Endometrium (tissue), 2 donors: Measurements from ENCODE around the gene HID1.
"Not testable (repeated sequence)": the region's sequence is repeated elsewhere in the genome, so short reads cannot be mapped to it uniquely, and the experiment has no call there.

Experiments used
- FAIRE-seq: peaks from 2 replicates; lab custom pipeline; 2012; peaks lifted over from hg19 to GRCh38; lab: Jason Lieb, UNC
- donor health status: control.
- donor health status: control.

The HID1 gene

DNA sequence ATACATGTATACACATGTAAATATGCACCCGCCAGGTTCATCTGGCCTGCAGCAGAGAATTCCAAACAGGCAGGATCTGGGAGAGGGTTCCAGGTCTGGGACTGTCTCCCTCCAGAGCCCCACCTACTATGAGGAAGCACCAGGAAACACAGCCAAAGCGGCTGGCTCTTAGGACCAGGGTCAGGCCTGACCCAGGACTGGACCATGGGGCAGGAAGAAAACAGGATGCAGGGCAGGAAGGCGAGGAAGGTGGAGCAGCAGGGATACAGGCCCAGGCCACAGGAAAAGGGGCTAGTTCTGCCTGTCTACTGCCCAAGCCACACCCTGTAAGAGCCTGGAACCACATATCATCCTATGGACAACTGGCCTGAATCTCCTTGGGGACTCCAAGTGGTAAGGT, 2.2 kb downstream of the HID1 start:
- FAIRE-seq, result no peak

DNA sequence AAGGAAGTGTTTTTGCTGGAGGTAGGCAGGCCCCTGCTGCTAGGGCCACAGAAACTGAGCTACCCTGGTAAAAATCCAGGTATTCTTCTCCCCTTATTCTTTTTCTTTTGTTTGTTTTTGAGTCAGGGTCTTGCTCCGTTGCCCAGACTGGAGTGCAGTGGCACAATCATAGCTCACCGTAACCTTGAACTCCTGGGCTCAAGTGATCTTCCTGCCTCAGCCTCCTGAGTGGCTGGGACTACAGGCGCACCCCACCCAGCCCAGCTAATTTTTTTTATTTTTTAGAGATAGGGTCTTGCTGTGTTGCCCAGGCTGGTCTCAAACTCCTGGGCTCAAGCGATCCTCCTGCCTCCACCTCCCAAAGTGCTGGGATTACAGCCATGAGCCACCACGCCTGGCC, 3.1 kb downstream of the HID1 start:
- FAIRE-seq, result not testable (repeated sequence)

DNA sequence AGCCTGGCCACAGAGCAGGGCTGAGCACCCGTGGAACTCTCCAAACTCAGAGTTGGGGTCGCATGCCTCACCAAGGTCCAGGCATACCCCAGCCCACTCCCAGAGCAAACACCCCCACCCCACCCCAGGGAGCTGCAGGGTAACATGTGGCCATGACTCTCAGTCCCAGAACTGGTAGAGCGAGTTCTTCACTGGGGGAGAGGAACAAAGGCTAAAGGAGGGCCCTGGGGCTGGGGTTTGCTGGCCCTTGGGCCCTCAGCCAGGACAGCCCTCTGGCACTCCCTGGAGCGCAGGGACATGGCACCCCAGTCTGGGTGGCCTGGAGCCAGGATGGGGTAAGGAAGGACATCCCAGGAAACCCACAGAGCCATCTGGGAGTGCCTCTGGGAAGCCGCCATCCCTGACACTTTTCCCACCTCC, 4.2 kb downstream of the HID1 start:
- FAIRE-seq, result no peak

DNA sequence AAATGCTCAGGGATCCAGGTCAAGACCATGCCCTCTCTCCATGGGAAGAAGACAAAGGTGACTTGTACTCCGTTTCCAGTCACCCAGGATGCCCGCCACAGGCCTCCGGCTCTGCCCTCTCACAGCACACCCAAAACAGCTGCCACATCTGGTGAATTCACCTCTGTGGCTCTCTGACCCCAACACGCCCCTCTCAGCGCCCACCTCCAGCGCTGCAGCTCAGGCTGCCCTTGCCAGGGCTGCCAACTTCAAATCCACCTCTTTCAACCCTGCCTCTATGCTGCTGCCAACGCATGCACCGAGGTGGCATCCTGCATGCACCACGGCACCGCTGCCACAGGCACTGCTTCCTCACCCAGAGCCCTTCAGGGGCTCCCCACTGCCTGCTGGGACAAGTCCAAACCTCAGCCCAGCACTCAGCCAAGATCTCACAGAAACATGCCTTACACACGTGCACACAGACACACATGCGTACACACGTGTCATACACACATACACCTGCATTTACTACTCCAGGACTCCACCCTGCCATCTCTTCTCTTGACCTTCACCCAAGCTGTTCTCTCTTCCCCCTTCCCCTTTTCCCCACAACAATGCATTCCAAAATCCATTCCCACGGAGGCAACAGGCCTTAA, 7.5 kb downstream of the HID1 start:
- no peak for FAIRE-seq

DNA sequence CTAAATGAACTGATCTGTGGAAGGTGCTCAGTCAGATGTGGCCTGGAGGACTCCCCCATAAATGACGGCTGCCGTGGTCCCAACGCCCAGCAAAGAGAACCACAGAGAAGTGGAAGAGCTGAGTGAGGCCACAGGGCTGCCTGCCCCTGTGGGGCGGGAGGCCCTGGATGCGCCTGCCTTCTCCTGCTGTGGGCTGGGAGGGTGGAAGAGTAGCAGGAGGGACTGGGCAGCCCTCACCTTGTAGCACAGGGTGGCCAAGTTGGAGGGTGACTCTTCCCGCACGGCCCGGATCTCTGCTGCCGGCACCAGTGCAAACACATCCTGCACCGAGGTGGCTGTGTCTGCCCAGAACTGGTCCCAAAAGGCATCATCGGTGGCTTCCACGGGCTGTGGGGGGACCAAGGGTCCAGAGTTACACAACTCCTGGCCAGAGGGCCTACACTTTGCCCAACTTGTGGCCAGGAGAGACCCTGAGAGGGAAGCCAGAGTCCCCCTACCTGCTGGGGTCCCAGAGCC, 8.3 kb downstream of the HID1 start:
- FAIRE-seq, result no peak

DNA sequence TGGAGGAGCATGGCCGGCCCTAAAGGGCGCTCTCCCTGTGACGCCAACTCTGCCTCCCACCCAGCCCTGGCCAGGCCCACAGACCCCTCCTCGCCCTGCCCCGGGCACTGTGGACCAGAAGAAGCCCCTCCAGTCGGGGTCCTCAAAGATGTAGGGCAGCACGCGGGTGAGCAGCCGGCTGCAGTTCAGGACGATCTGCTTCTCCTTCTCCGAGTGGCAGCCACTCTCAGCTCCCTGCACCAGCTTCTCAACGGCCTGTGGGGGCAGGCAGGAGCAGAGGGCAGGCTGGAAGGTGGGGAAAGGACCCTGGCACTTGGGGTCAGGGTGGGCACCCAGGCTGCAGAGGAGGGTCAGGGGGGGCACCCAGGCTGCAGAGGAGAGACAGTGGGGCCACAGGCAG, 8.9 kb downstream of the HID1 start:
- no peak for FAIRE-seq

DNA sequence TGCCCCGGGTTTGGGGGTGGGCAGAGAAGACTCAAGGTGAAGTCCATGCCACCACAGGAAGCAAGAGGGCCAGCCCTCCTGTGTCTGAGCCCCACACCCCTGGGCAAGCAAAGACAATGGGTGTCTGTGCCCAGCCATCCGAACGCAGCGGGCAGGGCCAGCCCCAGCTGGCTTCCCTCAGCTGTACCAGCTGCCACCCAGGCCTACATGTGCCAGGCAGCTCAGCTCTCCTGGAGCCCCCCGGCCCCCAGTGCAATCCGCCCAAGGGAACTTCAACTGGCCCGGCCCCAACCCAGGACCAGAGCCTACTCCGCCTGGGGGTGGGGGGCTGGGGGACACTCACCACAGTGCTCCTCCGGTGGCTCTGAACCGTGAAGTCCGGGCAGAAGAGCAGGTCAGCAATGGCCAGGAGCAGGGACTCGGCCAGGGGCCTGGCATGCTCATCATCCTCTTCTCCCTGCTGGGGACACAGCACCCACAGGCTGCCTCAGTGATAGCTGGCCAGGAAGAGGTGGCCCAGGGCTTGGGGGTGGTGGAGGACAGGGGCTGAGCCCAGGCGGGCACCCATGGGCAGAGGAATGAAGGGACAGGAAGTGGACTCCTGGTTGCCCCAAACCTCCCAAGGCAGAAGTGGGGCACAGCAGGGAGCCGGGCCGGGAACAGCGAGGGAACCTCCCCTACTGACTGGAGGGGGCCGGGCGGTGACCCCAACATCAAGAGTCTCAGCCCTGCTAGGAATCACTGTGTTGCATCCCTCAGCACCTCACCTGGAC, 9.8 kb downstream of the HID1 start:
- no peak for FAIRE-seq

DNA sequence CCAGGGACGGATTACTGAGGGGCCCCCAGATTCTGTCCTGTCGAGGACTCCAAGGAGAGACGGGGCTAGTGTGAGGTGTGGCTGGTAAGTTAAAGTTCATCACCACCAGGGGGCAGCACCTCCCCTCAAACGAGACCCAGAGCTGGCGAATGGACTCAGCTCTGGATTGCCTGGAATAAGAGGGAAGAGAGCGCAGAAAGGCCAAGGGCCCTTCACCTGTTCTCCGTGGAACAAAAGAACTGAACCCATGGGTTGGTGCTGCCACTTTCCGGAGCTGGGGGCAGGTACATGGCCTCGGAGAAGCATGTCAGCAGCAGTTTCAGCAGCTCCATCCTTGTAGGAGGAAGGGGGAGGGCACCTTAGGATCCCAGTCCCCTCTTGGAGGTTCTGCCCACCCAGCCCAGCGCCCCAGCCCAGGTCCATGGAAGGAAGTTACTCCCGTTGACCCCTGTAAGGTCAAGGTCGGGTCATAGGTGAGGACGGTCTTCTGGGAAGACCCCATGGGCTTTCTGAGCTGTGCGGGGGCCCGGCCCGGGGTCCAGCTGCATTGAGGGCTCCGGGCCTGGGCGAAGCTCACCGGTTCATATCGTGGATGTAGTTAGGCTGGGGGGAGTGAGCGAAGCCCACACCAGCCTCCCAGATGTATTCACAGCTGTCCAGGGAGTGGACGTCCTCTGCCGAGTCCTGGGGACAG, 10.8 kb downstream of the HID1 start:
- FAIRE-seq, result no peak

DNA sequence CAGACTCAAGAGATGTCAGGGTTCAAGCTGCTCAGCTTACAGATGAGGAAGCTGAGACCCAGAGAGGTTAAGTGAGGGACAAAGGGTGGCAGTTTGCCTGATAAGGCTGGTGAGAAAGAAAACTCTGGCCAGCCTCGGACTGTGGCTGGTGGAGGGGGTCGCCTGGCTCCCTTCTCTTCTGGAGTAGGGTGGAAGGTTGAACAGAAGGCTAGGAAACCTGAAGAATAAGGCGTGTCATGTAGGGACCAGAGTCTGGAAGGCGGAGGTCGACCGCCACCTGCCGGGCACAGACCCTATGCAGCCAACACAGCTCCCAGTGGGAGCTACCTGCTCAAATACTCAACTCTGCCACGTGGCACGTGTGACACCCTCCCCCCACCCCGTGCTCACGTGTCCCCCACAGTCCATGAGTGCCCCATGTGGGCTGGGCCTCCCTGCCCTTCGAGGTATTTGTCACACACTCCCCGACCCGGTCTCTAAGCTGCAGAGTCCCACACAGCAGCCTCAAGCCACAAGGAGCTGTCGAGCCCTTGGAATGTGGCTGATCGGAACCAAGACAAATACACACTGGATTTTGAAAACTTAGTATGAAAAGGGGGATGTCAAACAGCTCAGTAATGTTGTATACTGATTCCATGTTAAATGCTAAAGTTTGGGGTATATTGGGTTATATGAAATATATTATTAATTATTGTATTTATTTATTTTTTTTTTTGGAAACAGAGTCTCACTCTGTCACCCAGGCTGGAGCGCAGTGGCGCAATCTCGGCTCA, 11.8 kb downstream of the HID1 start:
- FAIRE-seq, result no peak

DNA sequence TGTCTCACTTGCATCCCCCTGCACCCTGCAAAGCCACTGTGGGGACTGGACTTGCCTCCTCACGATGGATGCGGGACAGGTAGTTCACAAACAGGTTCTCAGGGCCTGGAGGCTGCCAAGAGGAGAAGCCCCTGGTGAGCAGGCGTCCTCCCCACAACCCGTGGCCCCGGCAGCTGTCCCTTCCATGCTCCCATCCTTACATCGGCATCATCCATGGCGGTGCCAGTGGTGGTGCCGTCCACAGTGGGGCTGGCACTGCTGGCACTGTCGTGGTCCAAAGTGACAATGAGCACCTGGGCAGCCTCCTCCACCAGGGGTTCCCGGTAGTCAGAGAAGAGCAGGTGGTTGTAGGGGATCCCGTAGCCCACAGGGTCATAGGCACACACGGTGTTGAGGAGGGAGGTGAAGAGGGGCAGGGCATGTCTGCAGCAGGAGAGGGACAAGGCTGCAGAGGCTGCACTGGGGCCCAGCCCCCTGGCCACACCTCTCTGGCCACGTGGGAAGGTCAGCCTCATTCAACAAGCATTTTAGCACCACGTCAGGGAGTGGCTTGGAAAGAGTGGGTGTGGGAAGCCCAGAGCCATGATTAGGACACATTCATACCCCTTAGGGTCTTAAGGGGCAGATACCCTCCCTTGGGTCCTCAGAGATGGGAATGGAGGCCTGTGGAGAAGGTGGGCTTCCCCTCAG, 12.6 kb downstream of the HID1 start:
- no peak for FAIRE-seq

DNA sequence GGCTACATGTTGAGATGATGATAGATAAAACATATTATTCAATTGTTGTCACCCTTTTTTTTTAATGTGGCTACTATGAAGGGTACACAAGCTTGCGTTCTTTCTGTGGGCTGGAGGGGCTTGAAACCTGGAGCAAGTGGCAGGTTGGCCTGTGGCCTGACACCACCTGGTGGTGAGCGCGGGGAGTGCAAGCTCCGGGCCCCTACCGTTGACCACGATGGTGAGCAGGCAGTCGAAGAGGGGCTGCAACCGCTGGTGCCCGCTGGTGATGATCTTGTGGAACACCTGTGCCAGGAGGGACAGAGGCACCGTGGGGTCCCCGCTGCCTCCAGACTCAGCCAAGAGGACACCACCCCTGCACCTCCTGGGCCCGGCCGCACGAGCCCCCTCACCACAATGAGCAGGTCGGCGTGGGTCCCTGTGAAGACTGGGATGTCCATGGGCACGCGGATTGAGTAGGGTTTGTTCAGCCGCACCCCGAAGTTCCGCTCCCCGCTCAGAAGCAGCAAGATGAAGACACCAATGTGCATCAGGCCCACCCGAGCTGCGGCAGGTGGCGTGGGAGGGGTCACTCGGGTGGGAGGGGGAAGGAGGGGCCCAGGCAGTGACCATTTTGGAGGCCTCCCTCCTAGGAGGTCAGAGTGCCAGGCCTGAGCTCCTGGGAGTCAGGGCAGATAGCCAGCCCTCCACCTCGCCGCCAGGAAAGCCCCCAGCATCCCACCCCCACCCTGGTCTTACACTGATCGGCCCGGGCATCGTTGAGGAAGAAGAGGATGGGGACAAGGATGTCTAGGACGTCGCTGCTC, 14.4 kb downstream of the HID1 start:
- FAIRE-seq, result no peak

DNA sequence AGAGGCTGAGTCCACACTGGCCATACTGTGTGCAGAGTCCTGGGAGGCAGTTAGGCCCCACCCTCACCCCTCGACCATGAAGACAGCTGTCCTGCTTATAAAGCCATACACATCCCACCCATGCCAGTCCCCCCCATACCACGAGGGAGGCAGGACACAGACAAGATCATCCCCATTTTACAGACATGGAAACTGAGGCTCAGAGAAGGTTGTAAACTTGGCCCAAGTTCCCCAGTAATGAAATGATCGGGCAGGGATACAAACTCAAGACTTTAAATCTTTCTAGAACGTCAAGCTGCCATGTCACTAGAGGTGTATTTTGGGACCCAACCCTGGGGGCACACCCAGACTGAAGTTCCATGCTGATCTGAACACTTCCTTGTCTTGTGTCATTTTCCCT, 16.5 kb downstream of the HID1 start:
- no peak for FAIRE-seq

DNA sequence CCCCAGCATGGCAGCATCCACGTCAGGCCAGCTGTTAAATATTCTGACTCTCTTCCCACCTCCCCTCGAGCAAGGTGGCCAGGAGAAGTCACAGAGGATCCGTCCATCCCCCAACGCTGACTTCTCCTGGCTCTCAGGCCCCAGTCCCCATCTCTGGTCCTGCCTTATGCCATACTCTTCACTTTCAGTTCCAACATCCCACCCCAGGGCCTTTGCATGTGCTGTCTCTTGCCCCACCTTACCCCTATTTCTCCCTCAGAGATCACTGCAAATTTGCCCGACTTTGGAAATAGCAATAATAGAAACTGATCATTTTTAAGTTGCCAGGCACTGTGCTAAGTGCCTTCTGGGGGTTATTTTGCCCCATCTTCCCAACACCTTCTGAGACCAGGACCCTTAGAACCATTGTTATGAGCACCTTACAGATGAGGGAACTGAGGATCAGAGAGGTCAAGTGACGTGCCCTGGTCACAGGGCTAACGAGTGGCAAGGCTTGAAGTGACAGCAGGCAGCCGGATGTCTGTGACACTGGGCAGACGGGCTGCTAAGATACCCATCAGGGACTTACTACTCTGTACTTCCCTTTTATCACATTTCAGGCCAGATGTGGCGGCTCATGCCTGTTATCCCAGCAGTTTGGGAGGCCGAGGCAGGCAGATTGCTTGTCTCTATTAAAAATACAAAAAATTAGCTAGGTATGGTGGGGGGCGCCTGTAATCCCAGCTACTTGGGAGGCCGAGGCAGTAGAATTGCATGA, 17.7 kb downstream of the HID1 start:
- no peak for FAIRE-seq

DNA sequence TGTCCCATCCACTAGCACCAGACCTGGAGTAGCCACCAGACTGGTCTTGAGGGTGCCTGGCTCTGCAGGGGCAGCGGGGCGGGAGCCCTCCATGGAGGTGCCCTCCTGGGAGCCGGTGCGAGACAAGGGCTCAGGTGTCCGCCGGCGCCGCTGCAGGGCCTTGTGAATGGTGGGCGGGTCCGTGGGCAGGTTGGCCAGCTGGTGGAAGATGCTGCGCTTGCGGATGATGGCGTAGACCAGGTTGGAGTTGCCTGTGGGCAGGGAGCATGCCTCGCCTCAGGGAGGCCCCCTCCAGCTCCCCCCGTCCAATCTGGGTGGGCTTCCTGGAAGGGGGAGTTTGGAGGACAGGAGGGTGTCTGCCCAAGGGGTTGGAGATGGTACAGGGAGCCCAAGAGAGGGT, 18.4 kb downstream of the HID1 start:
- FAIRE-seq, result no peak

DNA sequence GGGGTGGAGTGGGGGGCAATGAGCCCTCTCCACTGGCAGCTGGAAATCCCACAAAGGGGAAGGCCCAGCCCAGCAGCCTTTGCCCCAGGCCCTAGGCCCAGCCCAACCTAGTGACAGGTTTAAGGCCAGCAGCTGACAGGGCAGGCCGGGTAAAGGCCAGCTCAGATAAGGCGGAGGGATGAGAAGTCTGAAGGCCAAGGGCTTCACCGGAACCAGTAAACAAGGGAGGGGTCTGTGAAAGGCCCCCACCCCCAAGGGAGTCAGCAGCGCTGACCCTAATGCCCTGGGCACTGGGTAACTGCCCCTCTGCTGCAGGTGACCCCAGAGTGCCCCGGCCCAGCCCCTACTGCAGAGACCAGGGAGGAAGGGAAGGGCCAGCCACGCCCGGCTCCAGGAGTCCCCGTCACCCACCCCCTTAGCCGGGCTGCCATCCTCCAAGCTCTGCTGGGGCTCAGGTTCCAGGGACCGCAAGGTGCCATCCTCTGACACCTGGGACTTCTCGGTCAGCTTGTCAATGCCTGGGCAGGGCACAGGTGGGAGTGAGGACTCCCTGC, 19.3 kb downstream of the HID1 start:
- no peak for FAIRE-seq

DNA sequence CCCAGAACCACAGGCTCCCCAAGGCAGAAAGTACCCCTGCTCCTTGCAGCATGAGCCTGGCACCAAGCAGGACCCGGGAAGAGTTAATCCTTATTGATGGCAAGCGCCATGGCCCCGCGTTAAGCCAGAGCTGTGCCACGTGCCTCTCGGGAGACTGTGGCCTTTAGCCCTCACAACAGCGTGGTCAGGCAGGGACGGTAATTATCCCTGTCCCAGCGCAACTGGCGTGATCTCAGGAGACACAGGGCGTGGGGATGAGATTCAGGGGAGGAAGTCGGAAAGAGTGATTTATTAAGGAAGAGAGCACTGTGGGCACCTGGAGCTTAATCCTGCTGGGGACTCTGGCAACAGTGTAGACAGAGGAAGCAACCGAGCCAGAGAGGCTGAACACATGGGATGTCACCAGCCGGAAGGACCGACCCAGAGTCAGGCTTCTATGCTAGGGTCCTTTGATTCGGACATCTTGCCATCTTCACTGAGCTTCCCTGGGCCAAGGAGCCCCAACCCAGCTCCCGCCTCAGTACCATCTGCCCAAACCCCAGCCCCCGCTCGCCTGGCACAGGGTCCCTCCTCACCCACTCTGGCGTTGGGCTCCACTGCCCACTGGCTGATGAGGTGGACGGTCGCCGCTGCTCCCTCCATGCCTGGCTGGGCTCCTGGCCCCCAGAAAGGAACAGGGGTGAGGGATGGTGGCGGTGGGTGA, 20.0 kb downstream of the HID1 start:
- FAIRE-seq, result no peak

DNA sequence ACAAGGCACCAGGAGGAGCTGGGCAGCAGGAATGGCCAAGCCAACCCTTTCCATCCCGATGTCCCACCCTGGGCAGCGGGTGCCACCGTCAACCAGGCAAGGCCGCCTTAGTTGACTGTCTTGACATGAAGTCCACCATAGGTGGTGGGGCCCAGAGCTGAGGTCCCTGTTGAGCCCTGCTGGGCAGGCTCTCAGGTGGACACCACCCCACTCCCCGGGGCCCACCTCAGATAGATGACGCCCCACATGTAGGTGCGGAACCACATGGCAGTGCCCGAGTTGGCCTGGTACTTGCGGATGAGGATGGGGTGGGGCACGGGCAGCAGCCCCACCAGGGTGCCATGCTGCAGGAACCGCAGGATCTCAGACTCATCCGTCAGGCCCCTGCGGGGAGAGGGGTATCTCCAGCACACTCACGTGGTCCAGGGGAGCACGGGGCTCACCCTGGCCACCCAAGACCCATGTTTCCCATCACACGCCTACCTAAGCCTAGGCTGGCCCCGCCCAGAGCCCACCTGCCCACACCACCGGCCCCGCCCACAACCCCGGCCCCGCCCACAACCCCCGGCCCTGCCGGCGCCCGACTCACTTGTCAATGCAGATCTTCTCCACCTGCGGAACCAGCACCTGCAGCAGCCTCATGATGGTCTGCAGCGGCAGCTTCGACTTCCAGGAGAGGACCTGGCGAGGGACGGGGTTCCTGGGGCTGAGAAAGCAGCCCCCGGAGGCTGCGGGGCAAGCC, 20.7 kb downstream of the HID1 start:
- no peak for FAIRE-seq

DNA sequence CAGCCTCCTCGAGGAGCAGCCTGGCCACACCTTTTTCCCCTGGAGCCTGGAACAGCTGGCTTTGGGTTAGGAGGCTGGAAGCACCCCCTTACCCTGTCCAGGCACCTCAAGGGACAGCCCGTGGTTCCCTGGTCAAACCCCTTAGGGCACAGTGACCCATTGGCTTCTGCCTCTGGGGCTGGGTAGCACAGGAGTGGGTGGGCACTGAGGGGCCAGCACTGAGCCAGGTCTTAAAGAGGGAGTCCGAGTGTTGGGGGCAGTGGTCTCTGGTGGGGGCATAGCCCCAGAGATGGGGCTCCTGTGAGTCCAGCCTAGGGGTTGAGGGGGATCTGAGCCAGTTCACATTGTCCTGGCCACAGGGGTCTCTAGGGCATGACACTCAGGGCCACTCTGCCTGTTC, 21.5 kb downstream of the HID1 start:
- FAIRE-seq, result no peak

DNA sequence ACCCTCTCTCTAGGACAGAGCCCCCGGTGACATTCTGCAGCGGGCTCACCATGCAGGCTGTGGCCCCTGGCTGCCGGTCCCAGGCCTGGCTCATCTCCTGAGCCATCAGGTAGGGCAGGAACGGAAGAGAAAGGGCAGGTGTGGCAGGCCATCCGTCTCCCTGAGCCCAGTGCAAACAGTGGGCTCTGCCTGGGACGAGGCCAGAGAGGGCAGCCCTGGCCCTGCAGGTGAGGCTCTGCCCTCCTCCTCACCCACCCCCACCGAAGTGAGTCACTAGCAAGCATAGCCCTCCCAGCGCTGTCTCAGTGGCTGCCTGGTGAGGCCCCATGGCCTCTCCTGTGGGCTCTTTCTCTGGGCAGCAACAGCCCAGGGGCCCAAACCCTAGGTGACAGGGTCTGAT, 22.4 kb downstream of the HID1 start:
- no peak for FAIRE-seq
